Measurements from ENCODE around the gene NAB2.
A peak's percentile ranks its signal among the peaks of the same experiment; 100 is the strongest.
"Not testable (repeated sequence)": the region's sequence is repeated elsewhere in the genome, so short reads cannot be mapped to it uniquely, and the experiment has no call there.

The NAB2 gene

DNA sequence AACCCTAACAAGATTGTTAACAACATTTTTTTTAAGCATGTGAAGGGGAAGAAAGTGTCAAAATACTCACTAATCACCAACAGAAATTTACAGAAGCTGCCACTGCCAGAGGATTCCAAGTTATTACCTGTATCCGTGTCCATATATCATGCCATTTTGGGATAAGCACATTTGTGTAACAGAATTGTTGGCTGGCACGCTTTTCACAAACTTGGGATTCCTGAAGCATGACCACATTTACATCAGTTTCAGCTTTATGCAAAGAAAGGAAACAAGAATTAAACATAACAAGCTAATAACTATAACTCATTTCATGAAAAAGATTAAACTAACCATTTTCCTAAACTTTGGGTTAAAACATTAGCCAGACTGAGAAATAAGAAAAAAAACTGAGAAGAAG lies 16.3 kb upstream of the NAB2 start:
- peak; percentile 17 for DNase-seq

DNA sequence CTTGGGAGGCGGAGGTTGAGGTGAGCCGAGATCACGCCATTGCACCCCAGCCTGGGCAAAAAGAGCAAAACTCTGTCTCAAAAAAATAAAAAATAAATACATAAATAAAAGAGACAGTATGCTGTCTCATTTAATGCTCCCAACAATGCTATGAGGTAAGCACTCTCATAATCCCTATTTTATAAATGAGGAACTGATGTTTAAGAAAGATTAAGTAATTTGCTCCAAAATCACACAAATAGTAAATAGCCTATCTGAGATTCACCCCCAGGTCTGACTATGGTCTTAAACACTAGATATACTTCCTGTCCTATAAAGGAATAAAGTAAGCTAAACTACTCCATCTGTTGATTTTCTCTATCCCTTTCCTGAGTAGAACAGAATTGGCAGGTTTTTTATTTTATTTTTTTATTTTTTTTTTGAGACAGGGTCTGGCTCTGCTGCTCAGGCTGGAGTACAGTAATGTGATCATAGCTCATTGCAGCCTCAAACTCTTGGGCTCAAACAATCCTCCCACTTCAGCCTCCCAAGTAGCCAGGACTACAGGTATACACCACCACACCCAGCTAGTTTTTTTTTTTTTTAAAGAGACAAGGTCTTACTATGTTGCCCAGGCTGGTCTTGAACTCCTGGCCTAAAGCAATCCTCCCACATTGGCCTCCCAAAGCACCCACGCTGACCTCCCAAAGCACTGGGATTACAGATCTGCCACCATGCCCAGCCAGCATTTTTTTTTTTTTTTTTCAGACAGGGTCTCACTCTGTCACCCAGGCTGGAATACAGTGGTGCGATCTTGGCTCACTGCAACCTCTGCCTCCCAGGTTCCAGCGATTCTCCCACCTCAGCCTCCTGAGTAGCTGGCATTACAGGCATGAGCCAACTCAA lies 15.1 kb upstream of the NAB2 start:
- not testable (repeated sequence) for DNase-seq

DNA sequence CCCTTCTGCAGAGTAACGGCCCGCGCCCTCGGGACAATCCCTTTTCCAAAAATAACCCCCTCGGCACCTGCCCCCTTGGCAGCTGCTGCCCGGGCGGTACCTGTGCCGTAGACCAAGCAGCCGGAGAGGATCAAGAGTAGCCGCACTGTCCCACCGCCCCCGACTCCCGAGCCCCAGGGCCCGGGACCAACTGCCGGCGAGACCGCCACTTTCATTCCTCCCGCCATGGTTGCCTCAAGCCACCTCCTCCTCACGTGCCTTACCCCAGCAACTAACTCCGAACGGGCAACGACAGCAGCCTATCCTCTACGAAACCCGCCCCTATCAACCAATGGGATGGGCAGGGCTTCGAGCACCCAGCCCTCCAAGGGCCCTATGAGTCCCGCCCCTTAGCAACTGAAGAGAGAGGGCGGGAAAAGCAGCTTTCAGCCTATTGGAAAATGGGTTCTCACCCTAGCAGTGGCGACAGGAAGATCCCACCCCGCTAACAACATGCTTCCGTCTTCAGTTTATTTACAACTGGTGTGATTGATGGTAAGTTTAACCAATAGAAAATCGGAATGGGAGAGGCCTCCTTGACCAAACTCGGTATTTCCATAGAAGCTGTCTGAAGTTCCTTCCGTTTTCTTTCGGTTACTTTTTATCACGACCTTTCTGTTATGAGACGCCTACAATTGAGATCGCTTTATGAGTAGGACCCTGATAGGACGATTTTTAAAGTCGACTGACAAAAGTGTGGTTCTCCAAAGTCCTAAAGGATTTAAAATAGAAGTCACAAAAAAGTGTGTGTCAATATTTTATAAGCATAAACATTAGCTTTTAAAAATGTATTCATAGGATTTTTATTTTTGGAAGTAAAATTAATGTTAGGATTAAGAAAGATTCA lies 10.2 kb upstream of the NAB2 start, which contains the start of gene NEMP1:
TSS of gene NEMP1 (minus strand) at position 273 of the 886 bp plus-strand sequence. CDS start at position 227, 46 bp downstream.
- peak; percentile 100 for DNase-seq

DNA sequence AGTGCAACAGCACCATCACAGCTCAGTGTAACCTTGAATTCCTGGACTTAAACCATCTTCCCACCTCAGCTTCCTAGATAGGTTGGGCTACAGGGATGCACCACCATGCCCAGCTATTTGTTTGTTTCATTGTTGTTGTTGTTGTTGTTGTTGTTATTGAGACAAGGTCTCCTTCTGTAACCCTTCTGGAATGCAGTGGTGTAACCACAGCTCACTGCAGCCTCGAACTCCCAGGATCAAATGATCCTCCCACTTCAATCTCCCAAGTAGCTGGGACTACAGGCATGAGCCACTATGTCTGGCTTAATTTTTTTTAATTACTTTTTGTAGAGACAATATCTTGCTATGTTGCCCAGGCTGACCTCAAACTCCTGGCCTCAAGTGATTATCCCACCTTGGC lies 9.1 kb upstream of the NAB2 start:
- peak; percentile 66 for DNase-seq

DNA sequence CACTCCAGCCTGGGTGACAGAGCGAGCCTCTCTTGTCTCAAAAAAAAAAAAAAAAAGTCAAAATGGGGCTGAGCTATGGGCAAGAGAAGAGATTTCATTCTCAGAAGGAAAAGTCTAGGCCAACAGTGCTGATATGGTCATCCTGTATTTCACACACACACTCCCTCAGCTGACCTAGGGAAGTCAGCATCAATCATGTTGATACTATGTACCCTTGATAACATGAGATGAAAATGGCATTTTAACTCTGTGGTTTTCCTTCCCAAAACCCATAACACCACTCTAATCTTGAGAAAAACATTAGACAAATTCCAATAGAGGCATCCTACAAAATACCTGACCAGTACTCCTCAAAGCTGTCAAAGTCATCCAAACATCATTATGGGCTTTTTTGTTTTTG lies 8.1 kb upstream of the NAB2 start:
- DNase-seq: no peak

DNA sequence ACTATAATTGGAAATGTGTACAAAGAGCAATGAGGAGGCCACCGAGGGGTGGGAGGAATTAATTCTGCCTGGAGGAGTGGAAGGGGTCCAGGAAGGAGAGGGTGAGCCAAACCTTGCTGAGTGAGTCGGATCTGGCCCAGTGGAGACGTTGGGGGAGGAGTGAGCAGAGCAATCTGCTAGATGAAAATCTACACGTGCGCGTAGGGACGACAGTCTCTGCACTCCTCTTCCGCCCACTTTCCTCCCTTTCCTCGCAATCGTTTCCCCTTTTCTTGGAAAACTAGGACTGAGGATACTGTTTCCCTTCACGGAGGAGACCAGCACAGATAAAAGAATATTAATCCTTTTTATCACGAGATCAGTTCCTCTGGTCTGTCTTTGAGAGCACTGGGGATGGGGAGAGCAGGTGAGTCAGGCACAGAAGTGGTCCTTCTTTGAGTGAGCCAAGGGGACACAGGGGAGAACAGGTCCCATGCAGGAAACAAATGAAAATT lies 2.9 kb upstream of the NAB2 start:
- peak; percentile 72 for DNase-seq

DNA sequence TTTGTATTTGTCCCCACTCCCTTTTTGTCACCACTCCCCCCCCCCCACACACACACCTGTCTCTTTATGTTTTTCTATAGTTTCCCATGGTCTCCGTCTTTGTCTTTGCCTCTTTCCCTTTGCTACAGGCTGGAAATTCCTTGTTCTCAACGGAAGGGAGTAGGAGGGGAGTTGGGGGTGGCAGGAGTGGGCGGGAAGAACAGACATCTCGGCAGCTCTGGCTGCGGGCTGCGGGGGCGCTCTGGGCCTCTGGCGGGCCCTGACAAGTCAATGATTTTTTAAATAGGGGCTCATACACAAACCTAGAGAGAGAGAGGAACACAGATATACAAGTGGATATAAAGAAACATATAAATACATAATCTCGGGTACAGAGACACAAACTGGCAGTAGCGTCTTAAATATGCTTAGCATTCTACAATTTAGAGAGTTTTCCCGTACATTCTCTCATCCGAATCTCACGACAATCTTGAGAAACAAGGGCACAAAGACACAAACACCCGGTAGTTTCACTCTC lies 2.4 kb upstream of the NAB2 start:
- peak; percentile 94 for DNase-seq

DNA sequence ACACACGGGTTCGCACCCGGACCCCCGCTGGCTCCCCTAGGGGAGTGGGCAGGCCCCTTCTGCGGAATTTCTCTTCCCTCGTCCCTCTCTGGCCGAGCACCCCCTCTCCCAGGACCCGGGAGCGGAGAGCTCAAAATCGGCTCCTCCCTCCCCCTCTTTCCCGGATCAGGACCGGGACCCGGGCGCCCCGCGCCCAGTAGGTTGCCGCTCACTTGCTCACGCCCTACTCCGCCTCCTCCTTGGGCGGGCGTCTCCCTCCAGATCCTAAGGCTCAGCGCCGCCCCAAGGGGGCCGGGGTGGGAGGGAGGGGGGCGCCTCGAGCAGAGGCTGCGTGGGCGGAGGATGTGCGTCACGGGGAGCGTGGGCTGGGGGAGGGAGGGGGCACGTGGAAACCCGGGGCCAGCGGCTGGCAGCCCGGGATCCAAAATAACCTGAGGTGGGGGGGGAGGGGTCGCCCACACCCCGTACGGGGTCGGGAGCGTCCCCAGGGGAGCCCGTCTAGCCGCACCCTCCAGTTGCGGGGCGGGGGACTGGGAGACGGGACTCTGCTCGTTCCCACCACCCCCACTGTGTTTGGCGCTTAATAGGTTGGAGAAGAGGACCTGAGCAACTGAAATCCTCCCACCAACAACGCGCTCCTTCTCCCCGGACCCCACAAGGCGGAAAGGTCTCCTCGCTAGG lies 1.8 kb upstream of the NAB2 start:
- DNase-seq: peak; percentile 93

DNA sequence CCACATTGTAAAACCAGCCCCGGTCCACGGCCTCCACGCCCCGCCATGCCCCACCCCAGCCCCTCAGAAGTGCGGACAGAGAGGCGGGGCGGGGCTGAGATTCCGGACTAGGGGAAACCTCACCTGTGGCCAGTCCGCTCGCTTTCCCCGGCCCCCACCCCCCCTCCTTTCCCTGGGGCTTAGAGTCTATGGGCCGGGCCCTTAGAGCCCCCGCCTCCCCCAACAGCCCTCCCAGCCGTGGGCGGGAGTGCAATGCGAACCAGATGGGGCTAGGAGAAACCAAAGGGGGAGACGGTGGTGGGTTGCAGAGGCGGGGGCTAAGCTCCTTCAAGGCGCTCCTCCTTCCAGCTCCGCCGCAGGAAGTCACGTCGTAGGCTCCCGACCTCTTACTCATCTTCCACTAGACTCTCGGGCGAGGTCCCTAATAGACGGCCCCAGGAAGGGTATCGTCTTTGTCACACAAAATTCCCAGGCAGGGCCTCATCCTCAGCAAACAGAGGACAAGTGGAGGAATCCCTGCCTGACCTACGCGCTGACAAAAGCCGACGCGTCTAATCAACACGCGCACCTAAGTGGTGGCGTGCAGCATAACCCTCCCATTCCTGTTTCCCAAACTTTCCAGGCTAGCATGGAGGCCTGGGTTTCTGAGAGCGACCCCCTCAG lies 1.1 kb upstream of the NAB2 start:
- DNase-seq: peak; percentile 100

DNA sequence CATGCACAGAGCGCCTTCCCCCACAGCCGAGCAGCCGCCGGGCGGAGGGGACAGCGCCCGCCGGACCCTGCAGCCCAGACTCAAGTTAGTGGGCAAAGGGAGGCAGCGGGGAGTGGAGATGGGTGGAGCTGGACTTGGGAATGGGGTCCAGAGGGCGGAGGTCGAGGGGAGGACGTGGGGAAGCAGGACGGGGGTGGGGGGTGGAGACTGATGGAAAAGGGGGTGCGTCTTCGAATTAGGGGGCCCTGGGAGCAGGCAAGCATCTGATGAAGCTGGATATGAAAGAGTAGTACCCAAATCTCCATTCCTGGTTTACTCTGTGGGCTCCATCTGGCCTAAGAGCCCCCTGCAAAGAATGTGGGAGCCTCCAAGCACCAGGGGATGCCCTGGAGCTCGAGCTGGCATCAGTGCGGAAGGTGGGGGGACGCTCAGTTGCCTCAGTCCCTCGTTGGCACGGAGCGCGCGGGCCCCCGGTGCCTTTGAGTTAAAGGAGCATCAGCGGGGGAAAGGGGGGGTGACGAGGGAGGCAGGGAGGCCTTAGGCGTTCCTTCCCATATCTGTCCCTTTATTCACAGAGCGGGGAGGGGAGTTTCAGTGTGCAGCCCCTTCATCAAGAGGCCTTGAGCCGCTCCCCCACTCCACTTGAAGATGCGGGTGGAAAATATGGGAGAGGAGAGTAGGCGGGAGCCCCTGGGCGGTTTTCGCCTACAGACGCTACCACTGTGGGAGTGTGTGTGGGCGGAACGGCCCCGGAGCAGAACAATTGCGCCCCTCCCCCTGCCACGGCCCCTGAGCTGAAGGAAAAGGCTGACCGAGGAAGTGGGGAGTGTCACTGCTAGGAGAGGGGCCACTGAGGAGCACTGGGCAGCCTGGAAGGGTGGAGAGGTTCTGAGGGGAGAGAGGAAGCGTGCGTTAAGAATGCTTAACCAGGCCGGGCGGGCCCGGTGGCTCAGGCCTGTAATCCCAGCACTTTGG lies 644 bp downstream of the NAB2 start:
- peak; percentile 89 for DNase-seq

DNA sequence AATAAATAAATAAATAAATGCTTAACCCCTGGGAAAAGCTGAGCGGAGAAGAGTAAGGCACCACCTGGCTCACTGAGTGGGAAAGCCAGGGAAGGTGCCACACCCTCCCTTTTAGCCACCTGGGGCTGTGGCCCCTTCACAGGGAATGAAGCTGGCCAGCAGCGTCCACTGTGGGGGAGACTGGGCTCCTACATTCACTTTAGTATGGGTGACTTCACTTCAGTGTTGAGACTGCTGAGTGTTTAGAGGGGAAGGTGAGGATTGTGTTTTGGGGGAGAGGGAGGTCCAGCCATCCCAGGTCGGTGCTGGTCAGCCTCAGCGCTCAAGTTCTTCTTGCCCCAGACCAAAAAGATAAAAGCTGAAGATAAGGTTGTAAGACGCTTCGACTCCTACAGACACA lies 1.6 kb downstream of the NAB2 start:
- no peak for DNase-seq

DNA sequence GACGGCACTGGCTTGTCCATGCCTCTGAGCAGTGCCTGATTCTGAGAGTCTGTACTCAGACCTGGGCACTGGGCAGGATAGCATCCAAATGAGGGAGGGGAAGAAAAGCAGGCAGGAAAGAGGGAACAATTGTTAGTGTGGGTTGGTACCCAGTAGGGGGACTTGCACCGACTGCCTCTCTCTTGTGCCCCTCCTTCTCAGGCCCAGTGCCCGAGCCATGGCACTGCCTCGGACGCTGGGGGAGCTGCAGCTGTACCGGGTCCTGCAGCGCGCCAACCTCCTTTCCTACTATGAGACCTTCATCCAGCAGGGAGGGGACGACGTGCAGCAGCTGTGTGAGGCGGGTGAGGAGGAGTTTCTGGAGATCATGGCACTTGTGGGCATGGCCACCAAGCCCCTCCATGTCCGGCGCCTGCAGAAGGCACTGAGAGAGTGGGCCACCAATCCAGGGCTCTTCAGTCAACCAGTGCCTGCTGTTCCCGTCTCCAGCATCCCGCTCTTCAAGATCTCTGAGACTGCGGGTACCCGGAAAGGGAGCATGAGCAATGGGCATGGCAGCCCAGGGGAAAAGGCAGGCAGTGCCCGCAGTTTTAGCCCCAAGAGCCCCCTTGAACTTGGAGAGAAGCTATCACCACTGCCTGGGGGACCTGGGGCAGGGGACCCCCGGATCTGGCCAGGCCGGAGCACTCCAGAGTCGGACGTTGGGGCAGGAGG lies 2.2 kb downstream of the NAB2 start:
- DNase-seq: peak; percentile 54

DNA sequence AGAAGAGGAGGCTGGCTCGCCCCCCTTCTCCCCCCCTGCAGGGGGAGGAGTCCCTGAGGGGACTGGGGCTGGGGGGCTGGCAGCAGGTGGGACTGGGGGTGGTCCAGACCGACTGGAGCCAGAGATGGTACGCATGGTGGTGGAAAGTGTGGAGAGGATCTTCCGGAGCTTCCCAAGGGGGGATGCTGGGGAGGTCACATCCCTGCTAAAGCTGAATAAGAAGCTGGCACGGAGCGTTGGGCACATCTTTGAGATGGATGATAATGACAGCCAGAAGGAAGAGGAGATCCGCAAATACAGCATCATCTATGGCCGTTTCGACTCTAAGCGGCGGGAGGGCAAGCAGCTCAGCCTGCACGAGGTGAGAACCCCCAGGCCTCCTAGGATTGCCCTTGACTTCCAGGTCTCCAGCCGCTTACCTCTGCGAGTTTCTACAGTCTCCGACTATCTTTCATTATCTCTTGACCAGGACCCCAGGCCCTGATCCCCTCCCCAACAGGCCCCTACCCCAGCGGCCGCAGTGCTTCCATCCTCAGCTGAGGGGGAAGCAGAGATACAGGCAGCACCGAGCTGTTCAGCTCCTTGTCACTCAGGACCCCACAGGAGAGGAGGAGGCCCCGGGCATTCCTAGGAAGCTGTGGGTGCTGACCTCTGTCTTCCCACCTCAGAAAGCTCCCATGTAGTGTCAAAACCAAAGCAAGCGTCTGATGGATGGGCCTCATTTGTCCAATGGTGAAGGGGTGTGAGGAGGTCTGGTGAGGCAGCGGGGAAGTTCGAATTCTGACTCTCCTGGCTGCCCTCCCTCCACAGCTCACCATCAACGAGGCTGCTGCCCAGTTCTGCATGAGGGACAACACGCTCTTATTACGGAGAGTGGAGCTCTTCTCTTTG lies 3.0 kb downstream of the NAB2 start:
- DNase-seq: peak; percentile 56

DNA sequence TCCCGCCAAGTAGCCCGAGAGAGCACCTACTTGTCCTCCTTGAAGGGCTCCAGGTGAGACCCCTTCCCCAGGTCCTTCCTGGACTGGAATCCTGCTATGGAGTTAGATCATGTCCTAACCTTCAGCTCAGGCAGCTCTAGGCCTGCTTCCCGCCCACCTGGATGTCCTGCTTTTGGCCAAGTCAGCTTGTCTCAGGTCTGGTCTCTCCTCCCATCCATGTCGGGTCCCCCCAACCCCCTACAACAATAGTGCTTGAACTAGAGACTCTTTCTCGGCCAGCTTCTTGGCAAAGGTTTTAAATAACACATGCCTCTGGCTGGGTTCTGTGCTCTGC lies 3.6 kb downstream of the NAB2 start:
- DNase-seq: peak; percentile 60

DNA sequence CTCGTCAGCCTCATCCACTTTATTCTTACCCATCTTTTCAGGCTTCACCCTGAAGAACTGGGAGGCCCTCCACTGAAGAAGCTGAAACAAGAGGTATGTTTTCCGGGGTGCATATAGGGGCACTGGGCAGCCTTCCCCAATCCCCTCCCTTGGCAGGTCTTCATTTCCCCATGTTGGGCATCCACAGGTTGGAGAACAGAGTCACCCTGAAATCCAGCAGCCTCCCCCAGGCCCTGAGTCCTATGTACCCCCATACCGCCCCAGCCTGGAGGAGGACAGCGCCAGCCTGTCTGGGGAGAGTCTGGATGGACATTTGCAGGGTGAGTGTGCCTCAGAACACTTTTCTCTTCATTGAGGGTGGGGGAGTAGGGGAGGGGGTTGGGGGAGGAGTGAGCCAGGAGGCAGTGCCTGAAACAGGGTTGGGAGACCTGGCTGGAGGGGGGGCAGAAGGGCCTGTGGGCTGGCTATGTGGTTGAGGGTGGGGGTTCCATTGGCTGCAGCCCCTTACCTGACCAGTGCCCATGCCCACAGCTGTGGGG lies 4.0 kb downstream of the NAB2 start:
- no peak for DNase-seq

DNA sequence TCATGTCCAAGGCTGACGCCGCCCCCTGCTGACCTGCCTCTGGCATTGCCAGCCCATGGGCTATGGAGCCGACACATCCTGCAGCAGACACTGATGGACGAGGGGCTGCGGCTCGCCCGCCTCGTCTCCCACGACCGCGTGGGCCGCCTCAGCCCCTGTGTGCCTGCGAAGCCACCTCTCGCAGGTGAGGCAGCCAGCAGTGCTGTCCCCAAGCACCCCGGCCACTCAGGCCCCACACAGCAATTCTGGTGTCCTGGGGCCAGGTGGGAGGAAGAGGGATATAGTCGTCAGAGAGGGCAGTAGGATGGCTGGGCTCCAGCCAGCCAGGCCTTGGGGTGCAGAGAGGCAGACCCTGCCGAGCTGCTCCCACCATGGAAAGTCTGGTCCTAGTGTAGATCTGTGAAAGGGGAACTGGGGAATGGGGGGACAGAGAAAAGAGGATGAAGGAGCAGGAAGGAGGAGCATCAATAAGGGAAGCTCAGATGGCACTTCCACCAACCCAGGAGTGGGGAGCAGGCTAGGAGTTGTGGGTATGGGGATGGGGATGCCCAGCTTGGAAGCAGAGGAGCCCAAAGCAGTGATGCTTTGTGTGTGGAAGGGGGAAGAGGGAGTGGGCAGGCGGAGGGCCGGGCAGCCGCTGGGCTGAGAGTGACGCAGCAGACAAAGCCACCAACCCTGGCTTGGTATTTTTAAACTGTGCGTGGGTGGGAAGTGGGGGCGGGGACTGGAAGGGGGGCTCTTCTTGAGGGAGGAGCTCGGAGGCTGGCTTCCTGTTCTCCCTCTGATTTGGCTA lies 4.7 kb downstream of the NAB2 start:
- DNase-seq: peak; percentile 95

DNA sequence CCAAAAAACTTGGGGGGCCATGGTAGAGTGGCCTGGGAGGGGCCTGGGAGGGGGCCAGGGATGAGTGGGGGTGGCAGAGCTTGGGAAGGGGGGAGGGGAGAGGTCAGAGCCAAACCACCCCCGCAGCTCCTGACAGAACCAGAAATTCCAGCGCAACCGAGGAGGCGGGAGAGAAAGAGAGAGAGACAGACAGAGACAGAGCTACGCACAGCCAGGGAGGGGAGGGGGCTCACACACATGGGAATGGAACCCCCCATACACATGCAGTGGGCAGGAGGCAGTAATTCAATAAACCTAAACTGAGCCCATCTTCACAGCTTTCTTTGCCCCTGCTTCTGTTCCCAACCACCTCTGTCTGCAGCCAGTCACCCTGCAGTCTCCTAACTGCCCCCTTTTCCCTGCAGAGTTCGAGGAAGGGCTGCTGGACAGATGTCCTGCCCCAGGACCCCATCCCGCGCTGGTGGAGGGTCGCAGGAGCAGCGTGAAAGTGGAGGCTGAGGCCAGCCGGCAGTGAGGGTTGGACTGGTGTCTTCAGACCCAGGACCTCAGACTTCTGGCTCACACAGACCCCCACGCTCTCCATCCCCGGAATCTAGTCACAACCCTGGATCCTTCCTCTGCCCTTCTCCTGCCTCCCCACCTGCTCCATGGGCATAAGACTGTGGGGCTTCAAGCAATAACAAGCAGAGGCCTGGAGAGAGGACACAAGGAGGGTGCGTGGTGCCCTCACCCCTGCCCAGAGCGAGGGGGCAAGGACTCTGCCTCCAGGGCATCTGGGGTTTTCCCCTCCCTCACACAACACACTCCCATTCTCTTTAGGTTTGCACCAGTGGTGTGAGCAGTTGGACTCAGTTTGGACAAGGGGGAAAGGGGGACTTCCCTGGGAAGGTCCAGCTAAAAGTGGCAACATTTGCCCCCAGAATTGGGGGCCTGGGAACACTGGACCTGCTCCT lies 5.6 kb downstream of the NAB2 start:
- DNase-seq: peak; percentile 56
